HG02763 (cell line): ENCODE measurements around the gene ABCC4.

Experiments
- ATAC-seq: cut with Tn5 transposase; IDR thresholded peaks from one replicate; pipeline ENCODE4 v1.9.1; 2021; ENCODE audit warnings: mild to moderate bottlenecking, moderate library complexity; ENCODE audit not compliant: unreplicated experiment

ABCC4 gene

DNA sequence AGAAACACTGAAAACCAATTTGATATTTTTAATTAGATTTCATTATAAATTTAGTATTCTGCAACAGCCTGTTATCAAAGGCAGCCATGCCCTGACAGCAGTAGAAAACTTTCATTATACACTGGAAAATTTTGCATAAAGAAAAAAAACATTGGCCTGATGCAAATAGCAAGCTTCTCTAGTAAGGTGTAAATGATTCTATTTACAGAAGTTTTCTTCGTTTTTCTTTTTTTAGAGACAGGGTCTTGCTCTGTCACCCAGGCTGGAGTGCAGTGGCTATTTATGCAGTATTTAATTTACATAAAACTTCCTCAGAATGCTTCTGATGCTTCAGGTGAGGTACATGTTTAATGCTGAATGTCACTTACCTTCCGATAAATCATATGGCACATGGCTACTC, 67.0 kb downstream of the ABCC4 start:
- peak; percentile 80 for ATAC-seq

DNA sequence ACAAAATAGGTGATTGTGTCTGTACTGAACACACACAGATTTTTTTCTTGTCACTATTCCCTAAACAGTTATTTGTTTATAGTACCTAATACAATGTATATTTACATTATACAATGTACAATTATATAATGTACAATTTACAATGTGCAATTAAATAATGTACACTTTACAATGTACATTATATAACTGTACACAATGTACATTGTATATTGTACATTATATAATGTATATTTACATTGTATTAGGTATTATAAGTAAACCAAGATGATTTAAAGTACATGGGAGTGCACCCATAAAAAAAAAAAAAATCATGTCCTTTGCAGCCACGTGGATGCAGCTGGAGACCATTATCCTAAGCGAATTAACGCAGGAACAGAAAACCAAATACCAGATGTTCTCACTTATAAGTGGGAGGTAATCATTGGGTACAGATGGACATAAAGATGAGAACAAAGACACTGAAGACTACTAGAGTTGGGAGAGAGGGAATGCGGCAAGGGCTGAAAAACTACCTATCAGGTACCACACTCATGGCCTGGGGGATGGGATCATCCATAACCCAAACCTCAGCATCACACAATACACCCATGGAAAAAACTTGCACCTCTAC, 68.1 kb downstream of the ABCC4 start:
- ATAC-seq, result no peak

DNA sequence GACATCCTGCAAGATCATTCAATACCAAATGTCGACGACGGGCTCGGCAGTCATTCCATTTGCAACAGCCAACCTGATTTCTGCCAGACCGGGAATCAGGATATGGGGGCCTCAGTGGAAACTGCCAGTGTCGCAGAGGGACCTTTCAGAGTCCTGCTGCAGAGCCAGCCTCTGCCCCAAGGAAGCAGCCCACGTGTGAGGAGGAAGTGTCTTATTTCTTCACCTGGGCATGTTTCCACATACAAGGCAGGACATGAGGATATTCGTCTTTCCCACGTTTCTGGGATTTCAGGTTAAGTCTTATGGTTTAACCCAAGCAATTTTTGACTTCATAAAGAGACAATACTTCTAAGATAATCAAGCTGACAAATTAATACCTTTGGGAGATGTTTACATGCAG, 69.9 kb downstream of the ABCC4 start:
- ATAC-seq, result no peak

DNA sequence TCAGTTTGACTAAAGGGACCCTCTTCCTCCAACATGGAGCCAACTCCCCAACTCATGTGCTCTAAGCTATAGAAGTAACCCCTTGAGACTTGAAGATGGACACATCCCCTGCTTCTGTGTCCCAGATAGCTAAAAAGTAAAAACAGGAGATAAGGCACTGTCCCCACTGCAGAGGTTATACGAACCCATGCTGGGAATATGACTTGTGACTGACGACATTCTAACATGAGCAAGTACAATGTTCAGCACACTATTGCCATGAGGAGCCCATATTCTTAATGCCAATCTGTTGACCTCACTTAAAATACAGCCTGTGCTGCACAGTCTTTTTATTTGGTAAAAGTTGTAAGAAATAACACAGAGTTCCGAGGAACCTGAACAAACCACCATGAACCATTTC, 71.4 kb downstream of the ABCC4 start:
- ATAC-seq, result no peak

DNA sequence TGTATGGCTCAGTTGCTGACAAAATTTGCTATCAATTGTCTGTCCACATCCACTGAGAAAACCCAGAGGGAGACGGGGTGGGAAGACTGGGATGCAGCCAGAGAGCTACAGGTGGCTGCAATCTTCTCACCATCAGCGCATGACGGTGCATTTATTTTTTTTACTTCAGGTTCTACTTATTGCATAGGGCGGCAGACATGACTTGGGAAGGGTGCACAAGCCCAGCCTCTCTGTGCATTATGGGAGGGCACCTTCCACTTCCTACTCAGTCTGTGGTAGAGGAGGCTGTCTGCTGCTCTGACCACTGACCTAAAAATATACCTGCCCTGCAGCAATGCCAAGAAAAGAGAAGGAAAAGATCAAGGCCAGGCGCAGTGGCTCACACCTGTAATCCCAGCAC, 73.1 kb downstream of the ABCC4 start:
- ATAC-seq, result no peak

DNA sequence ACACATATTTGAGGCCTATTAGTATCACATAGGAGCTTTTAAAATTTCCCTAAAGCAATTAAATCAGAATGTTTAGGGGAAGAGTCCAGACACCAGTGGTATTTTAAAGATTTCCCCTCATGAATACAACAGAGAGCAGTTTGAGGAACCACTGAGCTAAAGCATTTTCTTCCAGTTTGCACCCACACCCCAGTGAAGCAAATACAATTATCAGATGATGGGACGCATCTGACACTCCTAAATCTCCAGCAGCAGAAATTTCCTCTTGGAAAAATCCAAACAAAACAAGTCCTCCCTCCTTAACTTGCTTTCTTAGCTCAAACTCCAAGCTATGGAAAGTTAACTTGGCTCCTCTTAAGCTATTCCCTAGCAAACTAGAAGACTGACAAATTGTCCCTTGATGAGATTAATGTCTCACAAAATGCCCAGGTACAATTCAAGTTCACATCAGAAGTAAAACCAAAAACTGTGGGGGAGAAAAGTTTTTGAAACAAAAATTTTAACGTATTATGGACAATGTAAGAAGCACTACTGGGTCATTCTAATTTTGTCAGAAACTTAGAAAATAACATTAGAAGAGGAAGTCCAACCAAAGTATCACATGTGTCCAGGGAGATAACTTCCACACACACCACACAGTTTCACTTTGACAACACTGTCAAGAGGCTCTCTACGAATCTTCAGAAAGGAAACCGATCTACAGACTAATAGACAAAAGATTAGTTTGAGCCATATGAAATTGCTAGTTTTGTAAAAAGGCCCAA, 74.1 kb downstream of the ABCC4 start:
- peak; percentile 80 for ATAC-seq

DNA sequence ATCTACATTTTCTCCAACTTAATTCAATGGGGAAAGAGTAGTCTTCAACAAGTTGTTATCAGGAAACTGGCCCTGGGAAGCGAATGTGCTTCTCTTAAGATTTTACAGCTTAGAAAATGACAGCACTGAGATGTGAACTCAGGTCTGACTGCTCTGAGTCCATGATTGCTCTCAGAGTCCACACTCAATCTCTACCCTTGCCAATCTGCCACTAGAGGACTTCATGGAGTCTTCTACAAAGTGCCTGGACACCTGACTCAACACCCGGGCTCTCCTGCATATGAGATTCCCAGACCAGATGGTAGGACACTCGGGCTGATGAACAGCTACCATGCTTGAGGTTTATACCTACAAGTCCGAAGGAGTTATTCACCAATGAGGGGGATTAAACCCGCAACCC, 74.8 kb downstream of the ABCC4 start:
- ATAC-seq, result peak; percentile 13

DNA sequence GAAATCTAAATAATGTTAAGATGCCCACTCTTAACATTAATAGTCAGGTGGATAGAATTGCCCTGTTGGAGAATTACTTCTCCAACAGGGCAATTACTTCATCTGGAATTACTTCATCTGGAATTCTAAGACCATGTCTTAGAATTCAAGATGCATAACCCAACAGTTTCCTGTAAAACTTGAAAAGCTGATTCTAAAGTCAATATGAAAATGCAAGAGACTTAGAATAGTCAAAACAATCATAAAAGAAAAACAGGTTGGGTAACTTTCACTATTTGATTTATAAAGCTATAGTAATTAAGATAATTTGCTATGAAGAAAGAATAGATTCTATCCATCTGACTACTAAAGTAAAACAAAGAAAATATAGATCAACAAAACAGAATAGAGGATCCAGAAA, 75.2 kb downstream of the ABCC4 start:
- no peak for ATAC-seq

DNA sequence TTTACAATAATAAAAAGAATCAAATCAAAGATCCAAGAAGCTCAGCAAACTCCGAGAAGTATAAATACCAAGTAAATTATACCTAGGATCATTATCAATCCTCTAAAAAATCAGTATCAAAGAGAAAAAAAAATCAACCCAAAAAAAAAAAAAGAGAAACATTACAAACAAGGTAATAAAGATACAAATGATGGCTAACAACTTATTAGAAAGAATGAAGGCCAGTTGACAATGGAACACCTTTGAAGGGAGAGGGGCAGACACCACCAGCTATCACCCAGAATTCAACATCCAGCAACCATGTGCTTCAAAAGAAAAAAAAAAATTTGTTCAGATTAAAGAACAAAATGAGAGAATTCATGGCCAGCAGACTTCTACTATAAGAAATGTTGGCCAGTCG, 77.2 kb downstream of the ABCC4 start:
- no peak for ATAC-seq

DNA sequence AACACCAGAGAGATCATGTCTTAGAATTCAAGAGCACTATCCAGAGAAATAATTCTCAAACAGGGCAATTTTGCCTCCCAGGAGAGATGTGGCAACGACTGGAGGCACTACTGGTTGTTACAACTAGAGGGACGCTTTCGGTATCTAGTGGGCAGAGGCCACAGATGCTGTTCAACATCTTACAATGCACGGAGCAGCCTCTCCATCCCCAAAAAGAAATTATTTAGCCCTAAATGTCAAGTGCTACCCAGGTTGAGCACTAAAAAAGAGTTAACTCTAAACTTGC, 78.6 kb downstream of the ABCC4 start:
- peak; percentile 32 for ATAC-seq

DNA sequence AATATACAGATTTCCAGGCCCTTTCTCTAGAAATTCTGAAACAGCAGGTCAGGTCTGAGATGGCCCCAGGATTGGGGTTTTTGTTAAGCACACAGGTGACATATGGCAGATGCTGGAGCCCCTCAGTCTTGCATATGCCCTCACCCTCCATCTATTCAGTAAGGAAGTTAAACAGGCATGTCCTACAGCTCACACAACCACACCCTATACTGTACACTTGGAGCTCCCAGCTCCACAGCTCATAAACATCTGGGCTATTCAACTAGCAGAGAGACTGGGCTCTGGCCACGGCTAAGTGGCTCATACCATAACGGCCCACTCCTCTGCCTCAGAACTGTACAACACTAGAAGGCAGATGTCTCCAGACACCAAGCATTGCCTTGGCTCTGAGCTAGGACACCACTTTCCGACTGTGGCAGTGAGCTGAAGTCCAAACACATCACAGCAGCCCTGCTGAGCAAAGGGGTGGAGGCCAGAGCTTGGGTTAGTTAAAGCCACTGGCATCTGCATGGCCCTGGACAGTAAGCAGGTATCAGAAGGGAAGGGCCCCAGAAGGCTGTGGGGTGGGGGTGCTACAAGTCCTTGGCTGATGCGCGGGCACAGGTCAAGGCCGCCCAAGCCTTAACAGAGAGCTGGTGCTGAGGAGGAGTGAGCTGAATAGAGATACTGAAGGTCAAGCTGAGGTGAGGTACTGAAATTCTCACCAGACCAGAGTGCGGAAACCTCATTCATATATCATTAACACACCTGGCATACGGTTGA, 79.1 kb downstream of the ABCC4 start:
- peak; percentile 32 for ATAC-seq

DNA sequence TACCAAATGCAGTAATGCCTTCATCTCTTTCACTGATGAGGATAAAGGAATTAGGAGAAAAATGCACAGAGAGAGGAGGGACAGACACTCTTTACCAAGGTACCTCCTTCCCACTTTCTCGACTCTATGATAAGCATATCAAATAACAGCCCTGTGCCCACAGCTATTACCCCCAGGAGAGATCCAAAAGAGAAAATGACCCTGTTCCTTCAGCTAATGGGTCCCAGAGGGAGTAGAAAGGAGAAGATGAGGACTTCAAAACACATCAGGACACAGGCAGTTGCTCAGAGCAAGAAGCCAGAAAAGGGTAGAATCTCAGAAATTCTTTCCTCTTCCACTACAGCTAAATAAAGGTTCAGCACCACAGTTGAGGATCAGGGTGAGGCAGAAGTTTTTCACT, 80.6 kb downstream of the ABCC4 start:
- ATAC-seq, result no peak

DNA sequence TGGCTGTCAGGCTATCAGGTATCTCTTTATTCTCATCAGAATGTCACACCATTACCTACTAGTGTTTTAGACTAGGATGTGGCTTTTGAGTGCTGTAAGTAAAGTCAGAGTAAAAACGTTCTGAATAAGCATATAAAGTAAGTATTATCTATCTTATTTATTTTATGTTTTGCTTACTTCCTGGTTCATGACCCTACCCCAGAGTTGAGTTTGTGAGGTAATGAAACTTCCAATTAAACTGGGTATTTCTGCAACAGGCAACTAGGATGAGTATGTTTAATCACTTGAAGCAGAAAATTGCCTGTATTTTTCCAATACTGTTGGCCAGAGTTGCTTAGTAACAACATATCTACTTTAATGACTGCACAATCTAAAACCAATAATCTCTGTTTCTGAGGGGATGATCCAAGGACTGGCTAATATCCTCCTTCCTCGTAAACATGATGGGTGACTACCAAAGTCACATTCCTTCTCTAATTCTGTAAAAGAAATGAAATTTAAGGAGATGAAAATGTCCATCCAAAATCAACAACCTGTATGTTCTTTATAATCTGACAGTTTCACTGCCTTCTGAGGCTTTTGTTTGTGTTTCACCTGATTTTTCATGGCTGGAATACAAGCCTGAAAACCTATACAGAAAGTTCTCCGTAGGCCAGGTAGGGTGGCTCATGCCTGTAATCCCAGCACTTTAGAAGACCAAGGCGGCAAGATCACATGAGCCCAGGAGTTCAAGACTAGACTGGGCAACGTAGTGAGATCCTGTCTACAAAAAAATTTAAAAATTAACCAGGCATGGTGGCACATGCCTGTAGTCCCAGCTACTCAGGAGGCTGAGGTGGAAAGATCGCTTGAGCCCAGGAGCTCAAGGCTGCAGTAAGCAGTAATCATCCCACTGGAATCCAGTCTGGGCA, 83.1 kb downstream of the ABCC4 start:
- no peak for ATAC-seq

DNA sequence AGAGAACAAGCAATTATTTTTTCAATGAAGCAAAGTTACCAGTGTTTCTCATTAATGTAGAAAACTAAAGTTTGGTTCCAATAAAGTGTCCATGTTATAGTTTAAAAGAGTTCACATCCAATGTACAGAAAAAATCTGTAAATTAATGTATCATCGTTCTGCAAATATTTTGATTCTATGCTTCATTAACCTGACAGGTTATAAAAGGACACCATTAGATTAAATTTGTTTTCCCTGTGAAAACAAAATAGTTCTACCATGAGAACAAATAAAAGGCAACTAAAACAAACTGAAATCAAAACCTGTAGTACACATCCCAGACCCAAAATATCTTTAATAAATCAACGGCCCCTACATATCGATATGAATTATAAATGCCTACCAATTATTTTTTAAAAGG, 85.1 kb downstream of the ABCC4 start:
- ATAC-seq, result no peak

DNA sequence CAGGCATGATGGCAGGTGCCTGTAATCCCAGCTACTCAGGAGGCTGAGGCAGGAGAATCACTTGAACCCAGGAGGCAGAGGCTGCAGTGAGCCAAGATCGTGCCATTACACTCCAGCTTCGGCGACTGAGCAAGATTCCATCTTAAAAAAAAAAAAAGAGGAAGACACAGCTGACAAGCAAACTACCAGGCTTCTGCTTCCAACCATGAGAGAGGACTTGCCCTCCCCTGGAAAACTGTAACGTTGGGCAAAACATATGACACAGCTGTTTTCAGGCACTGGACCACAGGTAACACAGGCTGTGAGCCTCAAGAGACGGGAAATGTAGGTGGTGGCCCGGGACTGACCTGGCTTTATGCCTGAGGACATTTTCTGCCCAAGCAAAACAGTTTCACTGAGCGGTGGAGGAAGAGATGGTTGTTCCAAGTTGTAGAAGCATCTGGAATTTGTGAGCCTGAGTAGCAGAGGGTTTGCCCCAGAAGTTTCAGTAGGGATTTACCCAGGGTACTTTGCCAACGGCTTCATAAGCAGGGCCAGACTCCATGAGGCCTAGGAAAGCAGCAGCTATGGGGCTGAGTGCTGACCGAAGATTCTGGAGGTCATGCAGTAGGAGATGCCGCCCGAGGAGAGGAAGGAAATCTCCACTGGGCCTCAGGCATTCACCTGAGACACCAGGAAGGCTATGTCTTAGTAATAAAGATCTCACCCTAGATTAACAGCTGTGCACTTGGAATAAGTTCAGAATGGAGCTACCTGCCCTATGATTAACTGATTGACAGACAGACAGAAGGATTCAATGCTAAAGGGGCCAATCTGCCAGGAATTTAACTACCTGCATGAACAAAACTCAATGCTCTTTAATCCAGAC, 88.0 kb downstream of the ABCC4 start:
- ATAC-seq, result no peak

DNA sequence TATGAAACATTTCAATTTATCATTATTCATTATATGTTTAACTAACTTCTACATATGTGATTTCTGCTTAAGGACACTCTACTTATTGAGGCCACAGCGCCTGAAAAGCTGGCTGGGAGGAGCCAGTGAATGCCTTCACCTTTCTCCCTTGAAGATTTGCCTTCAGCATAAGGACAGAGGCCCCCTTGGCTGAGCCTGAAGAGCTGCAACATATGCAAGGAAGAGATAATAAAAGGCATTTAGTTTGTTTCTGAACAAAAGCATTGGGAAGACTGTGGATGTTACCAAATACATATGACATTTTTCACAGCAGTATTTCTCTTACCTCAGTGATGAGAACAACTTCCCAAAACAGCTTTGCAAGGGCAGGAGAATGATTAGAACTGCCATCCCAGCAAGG, 92.1 kb downstream of the ABCC4 start:
- no peak for ATAC-seq

DNA sequence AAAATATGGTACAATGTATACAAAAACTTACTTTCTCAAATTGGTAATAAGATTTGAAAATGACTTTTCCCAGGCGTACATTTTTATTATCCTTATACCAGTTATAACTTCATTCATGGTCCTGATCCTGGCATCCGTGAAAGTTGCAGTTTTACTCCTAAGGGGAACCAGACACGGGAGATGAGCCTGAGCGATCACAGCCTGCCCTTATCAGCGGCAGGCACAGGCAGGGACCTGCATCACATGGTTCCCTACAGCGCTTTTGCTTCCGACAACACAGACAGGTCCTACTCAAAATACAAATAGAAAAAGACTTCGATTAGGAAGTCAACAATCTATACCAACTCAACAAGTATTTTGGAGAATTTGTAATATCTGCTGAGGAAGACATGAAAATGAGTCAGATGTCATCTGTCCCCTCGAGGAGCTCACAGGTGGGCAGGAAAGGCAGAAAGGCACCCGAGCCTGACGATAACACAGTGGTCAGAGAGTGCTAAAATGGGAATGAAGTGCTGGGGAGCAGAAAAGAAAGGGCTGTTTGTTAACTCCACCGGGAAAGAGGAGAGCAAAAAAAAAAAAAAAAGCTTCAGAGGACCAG, 93.4 kb downstream of the ABCC4 start:
- peak; percentile 86 for ATAC-seq

DNA sequence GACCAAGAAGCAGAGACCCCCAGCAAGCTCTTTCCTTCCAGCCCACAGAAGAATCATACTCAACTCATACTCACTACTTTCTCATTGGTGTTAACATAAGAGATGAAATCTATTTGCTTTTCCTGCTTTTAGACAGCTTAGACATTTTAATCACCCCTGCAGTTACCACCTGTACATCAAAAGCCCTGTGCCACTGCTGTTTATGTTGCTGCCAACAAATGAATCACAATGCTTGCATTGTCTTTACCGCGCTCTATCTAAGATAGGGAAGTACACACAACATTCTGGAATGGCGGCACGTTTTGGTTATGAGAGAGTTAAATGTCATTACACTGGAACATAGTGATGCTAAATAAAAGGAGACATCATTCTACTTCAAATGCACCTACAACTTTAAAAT, 95.1 kb downstream of the ABCC4 start:
- no peak for ATAC-seq

DNA sequence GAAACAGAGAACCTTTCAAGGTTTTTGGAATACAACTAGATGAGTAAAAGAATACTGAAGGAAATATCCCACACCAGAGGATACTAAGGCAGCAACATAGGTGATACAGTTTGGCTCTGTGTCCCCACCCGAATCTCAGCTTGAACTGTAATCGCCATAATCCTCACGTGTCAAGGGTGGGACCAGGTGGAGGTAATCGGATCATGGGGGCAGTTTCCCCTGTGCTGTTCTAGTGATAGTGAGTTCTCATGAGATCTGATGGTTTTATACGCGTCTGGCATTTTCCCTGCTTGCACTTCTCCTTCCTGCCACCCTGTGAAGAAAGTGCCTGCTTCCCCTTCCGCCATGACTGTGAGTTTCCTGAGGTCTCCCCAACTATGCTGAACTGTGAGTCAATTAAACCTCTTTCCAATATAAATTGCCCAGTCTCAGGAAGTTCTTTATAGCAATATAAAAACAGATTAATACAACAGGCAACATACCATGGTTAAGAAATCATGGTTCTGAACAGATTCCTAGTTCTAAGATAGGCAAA, 97.0 kb downstream of the ABCC4 start:
- ATAC-seq, result no peak
